SU-DHL-6 (cell line): ENCODE measurements around the gene CTRB2.

ENCODE experiments used
- H2AFZ ChIP-seq: fragments of 200-600 bp; sonication (generic); 2 replicates; pipeline ENCODE4 v1.6.1; 2014; ENCODE audit warnings: low read depth, mild to moderate bottlenecking, moderate library complexity, mixed read lengths, antibody characterized with exemption, low read length; ENCODE audit not compliant: severe bottlenecking
- H3F3A ChIP-seq: fragments of 200-600 bp; shearing (Covaris generic); 2 replicates; pipeline ENCODE4 v1.6.0; 2016; ENCODE audit warnings: antibody characterized with exemption, mild to moderate bottlenecking; ENCODE audit not compliant: insufficient read depth
- H3K27ac ChIP-seq: fragments of 200-600 bp; sonication (generic); 2 replicates; pipeline ENCODE4 v1.5.1; 2016; ENCODE audit warnings: low read depth, mild to moderate bottlenecking, low read length, moderate library complexity, mixed read lengths
- H3K27me3 ChIP-seq: fragments of 200-600 bp; sonication (generic), shearing (Covaris generic); 2 replicates; pipeline ENCODE4 v1.6.0; 2014; ENCODE audit warnings: mild to moderate bottlenecking, low read length
- H3K36me3 ChIP-seq: fragments of 200-600 bp; sonication (generic); 2 replicates; pipeline ENCODE4 v1.6.1; 2014; ENCODE audit warnings: mild to moderate bottlenecking, low read length, mixed read lengths
- H3K4me2 ChIP-seq: fragments of 300-600, 200-600 bp; shearing (Covaris generic), sonication (generic); 2 replicates; pipeline ENCODE4 v1.6.0; 2014; ENCODE audit warnings: low read length, low read depth, mild to moderate bottlenecking; ENCODE audit not compliant: poor library complexity, severe bottlenecking
- H3K4me3 ChIP-seq: fragments of 200-600 bp; sonication (generic); 2 replicates; pipeline ENCODE4 v1.5.1; 2014; ENCODE audit warnings: antibody characterized with exemption, low read length, mild to moderate bottlenecking, mixed read lengths; ENCODE audit not compliant: insufficient read depth, poor library complexity, severe bottlenecking
- H3K79me2 ChIP-seq: fragments of 200-600 bp; sonication (generic); 2 replicates; pipeline ENCODE4 v1.6.1; 2014; ENCODE audit warnings: mild to moderate bottlenecking, low read length, moderate library complexity; ENCODE audit not compliant: insufficient read depth
- H3K9ac ChIP-seq: fragments of 200-600 bp; sonication (generic); 2 replicates; pipeline ENCODE4 v1.7.0; 2014; ENCODE audit warnings: mild to moderate bottlenecking, low read length
- H3K9me2 ChIP-seq: fragments of 200-600 bp; sonication (generic); replicated peaks from 2 replicates; pipeline ENCODE4 v1.6.1; 2014; ENCODE audit warnings: low read length; ENCODE audit not compliant: insufficient read depth
- H3K9me3 ChIP-seq: fragments of 200-600 bp; sonication (generic); 2 replicates; pipeline ENCODE4 v1.6.1; 2014; ENCODE audit warnings: low read length, mixed read lengths; ENCODE audit not compliant: insufficient read depth
- H4K20me1 ChIP-seq: fragments of 200-600 bp; sonication (generic); 2 replicates; pipeline ENCODE4 v1.6.1; 2014; ENCODE audit warnings: low read depth, mild to moderate bottlenecking, antibody characterized with exemption, low read length, moderate library complexity, mixed read lengths
- CTCF ChIP-seq: fragments of 200-600 bp; sonication (generic); IDR thresholded peaks from one replicate; pipeline ENCODE4 v1.5.1; 2017; ENCODE audit warnings: antibody characterized with exemption, mild to moderate bottlenecking, low read length, moderate library complexity; ENCODE audit not compliant: insufficient read depth, poor library complexity, severe bottlenecking
- EZH2phosphoT487 ChIP-seq: fragments of 200-600 bp; sonication (generic), shearing (Covaris generic); conservative IDR thresholded peaks from 2 replicates; pipeline ENCODE4 v1.6.1; 2018; ENCODE audit warnings: mild to moderate bottlenecking, antibody characterized with exemption, low read length, moderate library complexity, mixed read lengths

The CTRB2 gene

GRCh38 chr16:75193265-75193650, 13.7 kb downstream of the CTRB2 start:
- Histone ChIP-seq H3K9me2 (no peaks in the 10 kb centered on the region), H2AFZ (no peak overlapping the region), H3K36me3 (no peaks in the 10 kb centered on the region), H3K9ac (no peak overlapping the region), H3K4me3 (no peak overlapping the region), H4K20me1 (no peaks in the 10 kb centered on the region), H3K79me2 (no peaks in the 10 kb centered on the region), H3K4me2 (no peak overlapping the region), H3F3A (no peaks in the 10 kb centered on the region), H3K27me3 (no peaks in the 10 kb centered on the region), H3K27ac (no peak overlapping the region), H3K9me3 (no peaks in the 10 kb centered on the region)
- no peak for TF ChIP-seq EZH2phosphoT487
- TF ChIP-seq CTCF, result no peak

GRCh38 chr16:75192606-75193264, 14.2 kb downstream of the CTRB2 start:
- Histone ChIP-seq H3F3A (no peaks in the 10 kb centered on the region), H4K20me1 (no peaks in the 10 kb centered on the region), H3K4me3 (no peak overlapping the region), H3K9me3 (no peaks in the 10 kb centered on the region), H2AFZ (no peak overlapping the region), H3K36me3 (no peaks in the 10 kb centered on the region), H3K27me3 (no peaks in the 10 kb centered on the region), H3K79me2 (no peaks in the 10 kb centered on the region), H3K9ac (no peak overlapping the region), H3K4me2 (no peak overlapping the region), H3K9me2 (no peaks in the 10 kb centered on the region), H3K27ac (no peak overlapping the region)
- TF ChIP-seq EZH2phosphoT487 (no peak), CTCF (no peak)

- Histone ChIP-seq H3K4me2 (no peak overlapping the region), H3F3A (no peaks in the 10 kb centered on the region), H3K27ac (no peak overlapping the region), H2AFZ (no peak overlapping the region), H3K79me2 (no peaks in the 10 kb centered on the region), H3K9ac (no peak overlapping the region), H3K9me2 (no peaks in the 10 kb centered on the region), H4K20me1 (no peaks in the 10 kb centered on the region), H3K36me3 (no peaks in the 10 kb centered on the region), H3K9me3 (no peaks in the 10 kb centered on the region), H3K4me3 (no peak overlapping the region), H3K27me3 (no peaks in the 10 kb centered on the region)
- TF ChIP-seq CTCF, result no peak
- no peak for TF ChIP-seq EZH2phosphoT487
These were observed 17.2 kb downstream of the CTRB2 start for GRCh38 chr16:75189638-75190245.
